SH-SY5Y (cell line): ENCODE results near the gene NTF3.

Experiments
- GATA2 ChIP-seq: IDR thresholded peaks from 2 replicates; pipeline ENCODE4 v1.6.1; 2011; ENCODE audit warnings: mild to moderate bottlenecking, low read depth, low read length
- GATA3 ChIP-seq: IDR thresholded peaks from 2 replicates; pipeline ENCODE4 v1.6.1; 2011; ENCODE audit warnings: low read depth, mild to moderate bottlenecking, low read length, moderate library complexity

DNA sequence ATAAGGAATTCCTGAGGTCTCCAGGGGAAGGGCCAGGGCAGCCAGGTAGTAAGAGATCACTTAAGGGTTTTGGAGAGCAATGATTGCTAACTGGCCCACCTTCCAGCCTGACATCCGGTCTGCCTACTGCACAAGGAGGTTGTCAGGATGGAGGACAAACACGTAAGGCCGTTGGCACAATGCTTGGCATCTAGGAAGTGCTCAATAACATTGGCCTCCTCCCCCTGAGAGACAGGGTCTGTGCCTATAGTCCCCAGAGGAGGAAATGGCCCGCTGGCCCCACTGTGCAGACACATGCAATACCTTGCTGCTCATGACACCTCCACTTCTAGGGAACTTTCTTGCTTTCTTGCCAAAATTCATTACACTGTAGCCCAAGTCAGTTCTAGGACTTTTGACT is 73.2 kb downstream of the NTF3 start:
- TF ChIP-seq GATA3 (no peak), GATA2 (no peak)
